NCI-H82 treated with DMSO at 0.1 percent for 48 hours (cell line): Measurements from ENCODE around the gene CCDC63.
"Not testable (repeated sequence)": the region's sequence is repeated elsewhere in the genome, so short reads cannot be mapped to it uniquely, and the experiment has no call there.

ENCODE experiments used
- DNase-seq: peaks from one replicate; lab custom pipeline; 2025; ENCODE audit not compliant: unreplicated experiment; lab: John Stamatoyannopoulos, UW

Gene CCDC63

DNA sequence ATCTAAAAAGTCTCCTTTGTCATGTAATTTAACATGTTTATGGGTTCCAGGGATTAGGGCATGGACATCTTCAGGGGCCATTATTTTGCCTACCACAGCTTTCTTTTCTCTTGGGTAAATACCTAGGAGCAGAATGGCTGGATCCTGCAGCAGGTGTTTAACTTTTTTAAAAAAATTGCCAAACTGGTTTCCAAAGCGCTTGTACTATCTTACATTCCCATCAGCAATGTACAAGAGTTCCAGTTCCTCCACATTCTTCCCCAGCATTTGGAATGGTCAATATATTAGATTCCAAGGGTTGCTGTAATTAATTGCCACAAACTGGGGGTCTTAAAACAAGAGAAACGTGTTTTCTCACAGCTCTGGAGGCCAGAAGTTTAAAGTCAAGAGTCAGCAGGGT is 101.3 kb downstream of the CCDC63 start:
- DNase-seq: no peak

- not testable (repeated sequence) for DNase-seq
Observed at GRCh38 chr12:110950466-110950865, 103.7 kb downstream of the CCDC63 start.

DNA sequence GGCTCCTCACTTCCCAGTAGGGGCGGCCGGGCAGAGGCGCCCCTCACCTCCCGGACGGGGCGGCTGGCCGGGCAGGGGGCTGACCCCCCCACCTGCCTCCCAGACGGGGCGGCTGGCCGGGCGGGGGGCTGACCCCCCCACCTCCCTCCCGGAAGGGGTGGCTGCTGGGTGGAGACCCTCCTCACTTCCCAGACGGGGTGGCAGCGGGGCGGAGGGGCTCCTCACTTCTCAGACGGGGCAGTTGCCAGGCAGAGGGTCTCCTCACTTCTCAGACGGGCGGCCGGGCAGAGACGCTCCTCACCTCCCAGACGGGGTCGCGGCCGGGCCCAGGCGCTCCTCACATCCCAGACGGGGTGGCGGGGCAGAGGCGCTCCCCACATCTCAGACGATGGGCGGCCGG is 104.1 kb downstream of the CCDC63 start:
- not testable (repeated sequence) for DNase-seq
